ENCODE results near the gene PANK4. TPM values are rescaled to one million over a fixed set of nuclear protein-coding genes. Genes with fewer than 3 reads are reported as not detected.

The PANK4 gene
- 20.5 and 25.7 TPM in 2 replicates for total RNA-seq

GRCh38 chr1:2525920-2526823, at the start of gene PANK4:
PANK4 (minus strand) TSS chr1:2526596; CDS start chr1:2526587, 9 bp downstream.

GRCh38 chr1:2556277-2556677, 29.9 kb upstream of the PANK4 start, which contains the start of gene TNFRSF14:
TNFRSF14 (plus strand) TSS chr1:2556371; CDS start chr1:2556665, 294 bp downstream.

GRCh38 chr1:2529784-2530512, 3.6 kb upstream of the PANK4 start, which contains the start of gene HES5:
HES5 (minus strand) TSS chr1:2530263; CDS start chr1:2530164, 99 bp downstream.

GRCh38 chr1:2476061-2476999, 50.1 kb downstream of the PANK4 start, which contains the start of gene PLCH2:
PLCH2 (plus strand) TSS chr1:2476289; CDS start chr1:2476589, 300 bp downstream.

Other genes with a start within 250 kb of the PANK4 start
- gene MORN1, start 135.0 kb downstream of the PANK4 start, total RNA-seq: 4.7 and 5.7 TPM in 2 replicates
- 96.5 and 119 TPM in 2 replicates for gene RER1, start 134.8 kb downstream of the PANK4 start, total RNA-seq
- 22.2 and 27.0 TPM in 2 replicates for gene PEX10, start 114.0 kb downstream of the PANK4 start, total RNA-seq
- gene PLCH2, start 50.3 kb downstream of the PANK4 start, total RNA-seq: not detected in 2 replicates
- gene HES5, start 3.7 kb upstream of the PANK4 start, total RNA-seq: not detected in 2 replicates
- 15.9 and 23.1 TPM in 2 replicates for gene TNFRSF14, start 29.8 kb upstream of the PANK4 start, total RNA-seq
- 10.9 and 20.9 TPM in 2 replicates for gene PRXL2B, start 60.2 kb upstream of the PANK4 start, total RNA-seq
- not detected in 2 replicates for gene MMEL1, start 106.4 kb upstream of the PANK4 start, total RNA-seq